Germinal center (tissue), 1 donor: ENCODE data around the gene CHCHD10.

Source experiments
- DNase-seq: peaks from one replicate; pipeline ENCODE4 v3.0.0; 2012; ENCODE audit warnings: mixed read lengths, low spot score

Gene CHCHD10

DNA sequence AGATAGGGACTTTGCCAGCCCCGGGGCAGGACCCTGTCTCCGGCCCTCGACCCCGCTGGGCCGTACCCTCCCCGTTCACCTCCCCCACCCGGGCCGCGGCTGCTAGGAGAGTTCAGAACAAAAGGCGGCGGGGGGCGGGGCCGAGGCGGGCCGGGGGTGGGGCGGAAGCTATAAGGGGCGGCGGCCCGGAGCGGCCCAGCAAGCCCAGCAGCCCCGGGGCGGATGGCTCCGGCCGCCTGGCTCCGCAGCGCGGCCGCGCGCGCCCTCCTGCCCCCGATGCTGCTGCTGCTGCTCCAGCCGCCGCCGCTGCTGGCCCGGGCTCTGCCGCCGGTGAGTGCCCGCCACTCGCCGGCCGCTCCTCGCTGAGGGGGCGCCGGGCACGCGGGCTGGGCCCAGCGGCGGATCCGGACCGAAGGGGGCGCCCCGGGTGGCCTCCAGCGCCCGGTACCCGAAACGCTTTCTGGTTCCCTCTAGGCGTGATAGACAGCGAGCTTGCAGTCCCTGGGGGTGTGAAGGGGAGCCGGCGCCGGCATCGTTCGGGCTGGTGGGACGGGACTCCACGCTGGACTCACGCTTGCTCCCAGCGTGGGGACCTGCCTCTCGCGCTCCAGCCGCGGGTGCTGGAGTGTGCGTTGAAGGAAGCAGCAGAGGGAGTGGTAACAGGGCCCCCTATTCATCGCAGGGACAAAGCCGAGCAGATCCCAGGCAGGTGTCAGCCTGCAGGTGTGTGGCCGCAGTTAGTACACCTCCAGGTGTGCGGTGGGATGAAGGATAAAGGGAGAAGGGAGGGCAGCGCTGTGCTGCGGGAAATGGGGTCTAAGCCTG is 5.1 kb upstream of the CHCHD10 start, which contains the start of gene MMP11:
Gene MMP11 (plus strand): TSS at position 201 of the 825 bp plus-strand sequence. CDS start 22 bp downstream, at position 223.
- DNase-seq: peak; percentile 75

DNA sequence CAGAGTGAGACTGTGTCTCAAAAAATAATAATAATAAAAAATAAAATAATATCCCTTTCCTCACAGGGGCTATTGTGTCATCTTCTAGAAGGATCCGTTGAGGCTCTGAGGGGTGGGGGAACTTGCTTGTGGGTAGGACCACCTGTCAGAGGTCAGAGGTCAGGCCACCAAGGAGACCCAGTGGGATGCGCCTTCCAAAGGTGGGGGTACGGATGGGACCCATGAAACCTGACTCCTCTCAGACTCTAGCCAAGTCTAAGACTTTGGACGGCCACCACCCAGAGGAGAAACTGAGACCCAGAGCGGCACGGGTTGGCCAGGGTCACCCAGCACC is 4.5 kb upstream of the CHCHD10 start:
- DNase-seq: no peak

DNA sequence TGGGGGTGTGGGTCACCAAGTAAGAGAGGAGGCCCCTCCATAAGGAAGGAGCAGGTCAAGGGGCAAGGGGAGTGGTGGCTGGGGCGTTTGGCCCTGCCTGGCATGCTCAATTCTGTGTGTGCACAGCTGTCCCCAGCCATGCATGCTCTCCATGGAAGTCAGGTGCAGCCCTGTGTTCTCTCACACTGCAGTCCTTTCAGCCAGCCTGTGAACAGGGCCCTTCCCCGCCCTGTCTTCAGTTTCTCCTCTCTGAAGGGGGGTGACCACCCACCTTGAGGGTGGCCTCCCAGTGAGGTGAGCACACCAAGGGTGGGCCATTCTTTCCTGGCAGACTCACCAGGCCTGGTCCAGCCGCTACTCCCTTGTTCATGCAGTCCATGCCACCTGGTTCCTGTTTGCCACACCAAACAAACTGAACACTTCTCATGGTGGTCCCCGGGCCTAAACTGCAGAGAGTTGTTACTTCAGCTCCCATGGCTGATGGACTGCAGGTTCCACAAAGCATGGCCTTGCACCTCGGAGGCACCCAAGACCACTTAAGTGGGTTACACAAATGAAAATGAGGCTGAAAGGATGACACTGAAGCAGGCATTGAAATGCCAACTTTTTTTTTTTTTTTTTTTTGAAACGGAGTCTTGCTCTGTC is 1.7 kb upstream of the CHCHD10 start:
- no peak for DNase-seq

DNA sequence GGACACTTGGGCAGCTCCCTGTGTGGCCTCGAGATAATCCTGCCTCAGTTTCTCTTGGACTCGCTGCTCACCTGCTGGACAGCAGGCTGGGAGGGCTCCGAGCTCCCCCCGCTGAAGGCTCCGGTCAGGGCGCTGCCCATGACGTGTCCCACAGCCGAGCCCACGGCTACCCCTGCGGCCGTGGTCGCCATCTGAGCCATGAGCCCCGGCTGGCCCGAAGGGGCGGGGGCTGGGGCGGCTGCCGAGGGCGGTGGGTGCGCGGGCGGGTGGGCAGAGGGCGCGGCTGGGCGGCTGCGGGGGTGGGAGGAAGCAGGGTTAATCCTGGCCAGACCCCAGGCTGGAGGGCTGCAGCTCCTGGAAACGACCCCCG is 484 bp downstream of the CHCHD10 start:
- DNase-seq: no peak

DNA sequence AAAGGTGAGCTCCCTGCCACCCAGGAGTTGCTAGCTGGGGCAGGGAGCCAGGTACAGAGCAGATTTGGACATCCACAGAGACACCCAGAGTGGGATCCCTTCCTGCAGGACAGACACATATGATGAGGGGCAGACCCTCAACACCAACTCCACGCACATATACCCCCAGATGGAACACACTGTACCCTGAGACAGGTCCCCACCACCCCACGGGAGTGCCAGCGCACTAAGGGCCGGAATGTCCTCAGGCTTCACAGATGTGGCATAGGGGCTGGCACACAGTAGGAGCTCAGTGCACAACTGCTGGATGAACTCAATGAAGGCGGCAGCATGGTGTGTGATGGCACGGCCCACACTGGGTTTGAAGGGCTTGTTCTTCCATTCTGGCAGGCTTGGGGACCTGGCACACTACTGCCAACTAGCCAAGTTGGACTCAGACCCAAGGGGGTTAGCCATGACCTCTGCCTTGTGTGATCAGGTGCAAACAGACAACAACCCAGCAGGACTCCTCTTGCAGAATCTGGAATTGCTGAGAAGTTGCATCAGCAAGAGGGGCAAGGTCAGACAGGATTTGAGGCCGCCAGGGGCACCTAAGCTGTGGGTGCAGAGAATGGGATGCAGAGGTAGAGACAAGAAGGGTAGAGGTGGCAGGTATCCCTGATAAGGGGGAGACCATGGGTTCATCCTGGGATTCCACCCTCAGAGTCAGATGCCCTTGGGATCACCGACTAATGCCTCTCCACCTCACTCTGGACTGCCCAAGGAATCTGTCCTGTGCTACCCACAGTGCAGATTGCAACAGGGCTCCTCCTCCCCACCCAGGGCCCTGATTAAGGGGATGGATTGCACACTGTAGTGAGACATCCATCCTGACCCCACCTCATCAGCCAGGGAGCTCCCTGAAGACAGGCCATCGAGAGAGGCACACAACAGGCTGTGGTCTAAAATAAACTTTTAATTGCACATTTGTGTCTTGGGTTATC is 2.6 kb downstream of the CHCHD10 start:
- DNase-seq: no peak

DNA sequence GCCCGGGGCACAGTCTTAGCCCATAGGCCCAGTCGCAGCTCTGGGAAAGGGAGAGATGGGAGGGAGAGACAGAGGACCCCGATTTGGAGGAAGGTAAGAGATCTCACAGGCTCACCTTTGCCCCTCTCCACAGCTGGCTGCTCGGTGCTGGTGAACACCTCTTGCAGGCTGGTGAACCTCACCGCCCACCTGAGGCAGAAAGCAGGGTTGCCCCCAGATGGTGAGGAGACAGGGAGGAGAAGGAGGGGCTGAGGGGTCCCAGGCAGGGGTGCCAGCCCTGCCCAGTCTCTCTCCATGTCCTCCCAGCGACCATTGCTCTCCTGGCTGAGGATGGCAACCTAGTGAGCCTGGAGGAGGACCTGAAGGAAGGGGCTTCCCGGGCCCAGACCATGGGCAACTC is 3.8 kb downstream of the CHCHD10 start:
- no peak for DNase-seq

DNA sequence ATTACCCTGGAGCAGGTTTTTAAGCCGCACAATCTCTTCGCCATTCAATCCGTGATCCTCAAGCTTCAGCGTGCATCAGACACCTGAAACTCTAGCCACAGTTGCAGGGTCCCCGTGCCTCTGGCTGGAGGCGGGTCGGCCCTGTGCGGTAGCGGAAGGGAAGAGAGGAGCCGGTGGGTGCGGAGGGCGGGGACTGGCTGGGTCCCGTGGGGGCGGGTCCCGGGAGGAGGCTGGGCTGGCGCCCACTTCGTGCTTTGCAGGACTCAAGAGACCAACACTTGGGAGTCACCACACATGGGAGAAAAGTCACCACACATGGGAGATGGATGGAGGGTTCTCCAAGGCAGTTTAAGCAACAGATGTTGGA is 4.2 kb downstream of the CHCHD10 start:
- DNase-seq: peak; percentile 61

DNA sequence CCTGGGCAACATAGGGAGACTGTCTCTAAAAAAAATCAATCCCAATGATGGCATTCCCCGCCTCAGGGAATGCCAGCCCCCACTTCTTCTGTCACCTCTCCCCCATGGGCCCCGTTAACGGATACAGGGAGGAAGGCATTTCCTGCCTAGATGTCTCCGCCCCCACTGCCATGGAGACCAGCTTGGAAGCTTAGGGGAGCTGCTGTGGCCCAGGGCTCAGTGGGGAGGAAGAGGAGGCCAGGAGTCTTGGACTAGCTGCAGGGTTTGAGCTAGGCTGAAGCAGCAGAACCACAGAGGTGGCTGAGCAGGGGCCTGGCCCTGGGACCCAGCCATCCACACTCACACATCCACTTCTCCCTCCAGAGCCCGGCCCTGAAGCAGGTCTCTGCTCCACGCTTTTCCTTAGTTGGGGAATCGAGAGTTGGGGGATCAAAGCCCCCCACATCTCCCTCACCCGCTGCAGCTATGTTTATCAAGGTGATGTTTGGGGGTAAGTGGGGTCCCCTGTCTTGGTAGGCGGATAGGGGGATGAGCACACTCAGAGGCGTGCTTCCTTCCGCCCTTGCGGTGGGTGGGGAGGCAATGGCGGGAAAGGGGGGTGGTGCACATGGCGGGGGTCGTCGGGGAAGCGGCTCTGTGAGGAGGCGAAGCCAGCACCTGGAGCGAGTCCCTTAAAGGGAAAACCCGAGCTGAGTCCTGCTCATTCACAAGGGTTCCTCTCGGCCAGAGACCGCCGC is 4.8 kb downstream of the CHCHD10 start, which contains the start of gene C22orf15:
Gene C22orf15 (plus strand): TSS at position 149 of the 737 bp plus-strand sequence. CDS start 317 bp downstream, at position 466.
- DNase-seq: no peak

DNA sequence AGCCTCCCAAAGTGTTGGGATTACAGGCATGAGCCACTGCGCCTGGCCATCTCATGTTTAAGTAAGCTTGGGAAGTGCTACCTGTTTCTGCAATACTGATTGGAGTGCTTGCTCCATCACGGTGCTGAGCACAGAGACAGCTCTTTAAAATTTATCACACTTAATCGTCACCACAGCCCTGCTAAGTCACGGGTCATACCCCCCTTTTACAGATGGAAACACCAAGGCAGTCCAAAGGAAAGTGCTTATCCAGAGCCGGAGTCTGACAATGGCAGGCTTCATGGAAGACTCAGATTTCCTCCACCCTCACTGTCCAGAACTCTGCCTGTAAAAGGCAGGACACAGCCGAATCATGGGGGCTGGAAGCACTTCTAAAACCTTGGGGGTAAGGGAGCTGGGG is 7.7 kb downstream of the CHCHD10 start:
- DNase-seq: no peak

DNA sequence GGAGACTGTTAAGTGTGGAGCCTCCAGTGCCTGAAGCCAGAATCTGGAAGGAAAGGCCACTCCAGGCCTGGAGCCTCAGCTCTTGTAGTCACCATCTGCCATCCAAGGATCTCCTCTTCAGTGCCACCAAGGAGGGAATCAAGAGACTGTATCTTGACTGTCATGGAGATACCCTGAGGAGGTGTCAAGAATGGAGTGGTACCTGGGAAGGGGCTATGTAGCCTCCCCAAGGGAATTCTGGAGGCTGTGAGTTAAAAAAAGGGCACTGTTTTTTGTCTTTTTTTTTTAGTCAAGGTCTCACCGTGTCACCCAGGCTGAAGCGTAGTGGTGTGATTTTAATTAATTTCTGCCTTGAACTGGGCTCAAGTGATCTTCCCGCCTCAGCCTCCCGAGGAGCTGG is 8.2 kb downstream of the CHCHD10 start:
- DNase-seq: no peak

DNA sequence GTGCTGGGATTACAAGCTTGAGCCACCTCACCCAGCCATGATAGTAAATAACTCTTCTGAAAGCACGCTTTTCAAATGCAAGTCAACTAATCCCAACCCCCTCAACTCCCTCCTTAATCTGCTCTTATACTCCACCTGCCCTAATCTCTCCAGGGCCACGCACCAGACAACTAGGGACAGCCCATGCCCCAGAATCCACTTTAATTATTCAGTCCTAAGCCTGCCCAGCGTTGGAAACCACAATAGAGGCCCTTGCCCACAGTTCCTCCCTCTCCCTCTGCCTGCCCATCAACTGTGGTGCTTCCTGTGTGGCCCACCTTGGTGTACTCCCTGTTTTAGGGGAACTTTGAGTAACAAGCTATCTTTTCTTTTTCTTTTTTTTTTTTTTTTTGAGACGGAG is 10.9 kb downstream of the CHCHD10 start:
- DNase-seq: no peak

DNA sequence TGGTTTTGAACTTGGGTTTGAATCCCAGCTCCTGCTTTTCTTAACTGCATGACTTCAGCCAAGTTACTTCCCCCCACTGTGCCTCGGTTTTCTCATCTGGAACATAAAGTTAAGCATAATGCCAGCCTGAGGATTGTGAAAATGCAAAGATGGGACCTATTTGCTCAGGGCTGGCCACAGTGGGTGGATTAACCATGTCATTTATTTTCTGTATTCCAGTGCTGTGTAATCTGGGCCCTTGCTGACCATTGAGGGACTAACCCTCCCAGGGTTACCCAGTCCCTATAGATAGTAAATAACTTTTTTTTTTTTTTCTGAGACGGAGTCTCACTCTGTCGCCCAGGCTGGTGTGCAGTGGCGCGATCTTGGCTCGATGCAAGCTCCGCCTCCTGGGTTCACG is 12.1 kb downstream of the CHCHD10 start:
- DNase-seq: no peak

DNA sequence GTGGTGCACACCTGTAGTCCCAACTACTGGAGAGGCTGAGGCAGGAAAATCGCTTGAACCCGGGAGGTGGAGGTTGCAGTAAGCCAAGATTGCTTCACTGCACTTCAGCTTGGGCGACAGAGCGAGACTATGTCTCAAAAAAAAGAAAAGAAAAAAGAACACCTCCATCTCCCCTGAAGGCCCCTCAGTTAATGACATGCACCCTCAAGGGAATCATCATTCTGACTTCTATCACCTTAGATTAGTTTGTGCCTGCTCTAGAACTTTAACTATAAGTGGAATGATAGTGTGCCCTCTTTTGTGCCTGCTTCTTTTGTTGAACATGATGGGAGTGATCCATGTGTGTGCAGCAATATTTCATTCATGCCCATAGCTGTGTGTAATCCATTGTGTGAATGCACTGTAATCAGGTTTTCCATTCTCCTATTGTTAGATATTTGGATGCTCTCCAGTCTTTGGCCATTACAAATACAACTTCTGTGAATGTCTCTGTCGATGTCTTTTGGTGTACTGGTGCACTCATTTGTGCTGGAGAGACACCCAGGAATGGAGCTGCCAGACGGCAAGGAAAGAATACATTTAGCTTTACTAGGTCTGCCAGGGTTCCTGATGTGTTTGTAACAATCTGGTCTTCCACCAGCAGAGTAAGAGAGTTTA is 12.7 kb downstream of the CHCHD10 start:
- DNase-seq: peak; percentile 35

DNA sequence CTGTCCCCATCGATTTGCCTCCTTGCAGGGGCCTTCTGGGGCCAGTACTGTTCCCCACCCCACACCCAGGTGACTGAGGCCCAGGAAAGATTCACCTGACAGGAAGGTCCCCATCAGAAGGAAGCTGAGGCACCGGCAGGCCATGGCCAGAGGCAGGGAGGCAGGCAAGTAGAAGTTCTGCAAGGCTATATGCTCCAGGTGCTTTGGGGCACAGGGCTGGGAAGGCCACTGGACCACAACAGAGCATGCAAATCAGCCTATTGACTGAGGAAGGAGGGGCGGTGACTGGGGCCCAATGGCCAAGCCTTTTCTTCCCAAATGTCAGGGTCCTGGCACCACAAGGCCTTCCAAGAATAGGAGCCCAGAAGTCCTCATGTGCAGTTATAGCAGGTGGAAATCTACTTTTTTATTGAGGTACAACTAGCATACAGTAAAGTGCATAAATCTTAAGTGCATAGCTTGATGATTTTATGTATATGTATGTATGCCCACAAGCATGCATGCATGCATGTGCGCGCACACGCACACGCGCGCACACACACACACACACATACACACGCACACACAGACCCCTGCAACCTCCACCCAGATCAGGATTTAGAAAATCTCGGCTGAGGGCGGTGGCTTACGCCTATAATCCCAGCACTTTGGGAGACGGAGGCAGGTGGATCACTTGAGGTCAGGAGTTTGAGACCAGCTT is 13.4 kb downstream of the CHCHD10 start, which contains the start of gene VPREB3:
Gene VPREB3 (minus strand): TSS at position 206 of the 700 bp plus-strand sequence. CDS start 62 bp downstream, at position 144.
- DNase-seq: peak; percentile 62

DNA sequence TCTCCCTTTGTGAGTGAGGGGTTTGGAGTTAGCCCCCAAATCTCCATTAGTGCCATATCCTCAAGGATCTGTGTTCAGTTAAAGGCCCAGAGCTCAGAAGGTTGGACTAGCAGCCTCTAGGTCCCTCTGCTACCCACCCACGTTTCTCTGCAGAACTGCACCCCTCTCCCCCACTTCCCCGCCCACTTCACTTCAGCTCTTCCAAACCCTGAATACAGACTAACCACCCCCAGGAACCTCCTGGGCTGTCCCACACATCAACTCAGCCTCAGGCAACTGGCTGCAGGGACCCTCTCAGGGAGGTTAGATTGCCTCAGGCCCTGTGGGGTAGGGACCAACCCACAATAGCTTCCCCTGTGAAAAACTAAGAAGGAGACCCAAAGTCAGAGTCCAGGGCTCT is 14.4 kb downstream of the CHCHD10 start:
- DNase-seq: peak; percentile 44

DNA sequence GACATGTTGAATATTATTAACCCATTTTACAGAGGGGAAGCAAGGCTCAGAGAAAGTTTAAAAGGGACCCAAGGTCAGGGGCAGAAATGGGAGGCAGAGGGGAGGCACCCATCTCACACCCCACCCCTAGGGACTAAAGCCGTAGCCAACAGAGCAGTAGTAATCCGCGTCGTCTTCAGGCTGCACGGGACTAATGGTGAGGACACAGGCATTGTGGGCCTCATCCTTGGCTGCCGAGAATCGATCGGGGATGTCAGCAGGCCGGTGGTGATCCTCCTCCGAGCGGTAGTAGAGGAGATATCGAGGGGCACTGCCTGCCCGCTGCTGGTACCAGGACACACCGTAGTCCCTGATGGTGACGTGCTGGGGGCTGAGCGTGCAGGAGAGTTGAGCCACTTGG is 15.0 kb downstream of the CHCHD10 start:
- DNase-seq: peak; percentile 78

DNA sequence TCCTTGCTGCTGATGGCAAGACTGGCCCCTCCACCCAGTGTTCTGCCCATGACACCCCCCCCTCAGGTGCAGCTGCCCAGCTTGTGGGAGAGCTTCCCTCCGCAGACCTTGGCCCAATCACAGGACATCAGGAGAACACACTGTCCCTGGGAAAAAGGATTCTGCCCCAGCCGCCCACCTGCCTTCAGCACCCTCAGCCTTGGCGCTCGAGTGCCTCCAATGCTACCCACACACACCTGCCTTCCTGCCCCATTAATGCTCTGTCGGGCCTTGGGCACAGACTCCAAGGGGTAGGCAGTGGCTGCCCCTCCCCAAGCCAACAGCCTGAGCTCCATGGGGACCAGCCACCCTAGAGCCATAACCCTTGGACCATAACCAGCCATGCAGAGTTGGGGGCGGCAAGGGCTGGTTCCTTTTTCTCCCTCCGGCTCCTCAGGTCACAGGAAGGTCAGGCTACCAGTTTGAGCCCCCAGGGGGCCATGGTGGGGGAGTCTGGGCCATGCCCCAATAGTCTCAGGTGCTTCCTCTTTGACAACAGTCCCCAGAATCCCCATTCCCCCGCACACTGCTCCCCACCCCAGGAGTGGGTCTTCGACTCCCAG is 15.6 kb downstream of the CHCHD10 start:
- DNase-seq: peak; percentile 89

DNA sequence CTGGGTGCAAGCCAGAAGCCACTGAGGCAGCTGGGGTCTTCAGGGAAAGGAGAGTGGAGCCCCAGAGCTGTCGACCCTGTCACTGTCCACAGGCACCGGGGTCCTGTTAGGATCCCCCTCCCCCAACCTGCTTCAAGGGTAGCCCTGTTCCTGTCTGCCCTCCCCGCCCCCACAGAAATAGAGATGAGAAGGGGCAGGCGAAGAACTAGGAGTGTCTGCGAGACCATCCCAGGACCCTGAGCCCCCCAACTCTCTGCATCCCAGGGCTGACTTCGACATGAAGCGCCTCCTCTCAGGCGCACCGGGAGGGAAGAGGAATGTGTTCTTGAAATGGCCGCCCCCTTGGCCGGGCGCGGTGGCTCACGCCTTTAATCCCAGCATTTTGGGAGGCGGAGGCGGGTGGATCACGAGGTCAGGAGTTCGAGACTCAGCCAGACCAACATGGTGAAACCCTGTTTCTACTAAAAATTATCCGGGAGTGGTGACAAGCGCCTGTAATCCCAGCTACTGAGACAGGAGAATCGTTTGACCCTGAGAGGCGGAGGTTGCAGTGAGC is 16.3 kb downstream of the CHCHD10 start:
- DNase-seq: peak; percentile 51

DNA sequence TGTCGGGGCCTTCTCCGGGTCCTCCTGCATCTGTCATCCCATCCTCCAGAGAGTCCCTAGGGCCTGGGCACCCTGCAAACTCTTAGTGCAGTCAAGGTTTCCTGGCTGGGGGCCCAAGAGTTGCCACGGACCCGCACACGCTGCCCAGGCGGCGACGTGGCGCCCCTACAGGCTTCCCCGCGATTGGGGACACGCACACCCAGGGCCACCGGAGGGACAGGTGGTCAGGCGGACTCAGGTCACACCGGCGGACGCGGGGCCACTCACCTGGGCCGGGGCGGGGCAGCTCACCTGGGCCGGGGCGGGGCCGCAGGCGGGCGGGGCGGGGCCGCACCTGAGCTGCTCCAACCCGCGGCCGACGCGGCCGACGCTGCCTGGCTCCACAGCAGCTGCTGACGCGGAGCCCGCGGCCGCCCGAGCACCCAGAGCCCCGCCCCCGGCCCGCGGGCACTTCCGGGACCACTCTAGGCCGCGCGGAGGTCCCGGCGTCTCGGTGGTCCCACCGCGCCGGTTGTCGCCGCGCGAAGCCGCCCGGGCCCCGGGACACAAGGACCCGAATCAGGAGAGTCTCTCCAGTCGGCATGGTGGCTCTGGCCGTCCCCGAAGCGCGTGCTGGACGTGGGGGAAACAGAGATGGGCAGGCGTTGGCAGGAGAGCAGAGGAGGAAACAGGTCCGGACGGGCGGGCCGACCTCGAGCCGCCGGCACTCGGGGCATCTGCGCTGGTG is 16.9 kb downstream of the CHCHD10 start, which contains the start of gene ZNF70:
Gene ZNF70 (minus strand): TSS at position 399 of the 727 bp plus-strand sequence. CDS start 5,972 bp downstream, outside the sequence.
- DNase-seq: peak; percentile 91
